Mucosa of gallbladder (tissue), 1 donor: ENCODE results near the gene DIPK1A. TPM values are rescaled to one million over a fixed set of nuclear protein-coding genes. Genes with fewer than 3 reads are reported as not detected.

Experiments
- DNase-seq: peaks from one replicate; pipeline ENCODE4 v3.0.0-alpha.2; 2020; ENCODE audit warnings: low spot score
- total RNA-seq: library from RNA; stranded (reverse); gene quantifications from one replicate; pipeline ENCODE4 v1.2.1, GENCODE V29; 2021
- donor health status: DM: no; HTN: no; CAD: no.

DIPK1A gene
- total RNA-seq, 1 donor from 2014 or later, result 17.8 TPM

- DNase-seq, result no peak
Measured at GRCh38 chr1:92953491-92953890, 7.8 kb downstream of the DIPK1A start.

DNA sequence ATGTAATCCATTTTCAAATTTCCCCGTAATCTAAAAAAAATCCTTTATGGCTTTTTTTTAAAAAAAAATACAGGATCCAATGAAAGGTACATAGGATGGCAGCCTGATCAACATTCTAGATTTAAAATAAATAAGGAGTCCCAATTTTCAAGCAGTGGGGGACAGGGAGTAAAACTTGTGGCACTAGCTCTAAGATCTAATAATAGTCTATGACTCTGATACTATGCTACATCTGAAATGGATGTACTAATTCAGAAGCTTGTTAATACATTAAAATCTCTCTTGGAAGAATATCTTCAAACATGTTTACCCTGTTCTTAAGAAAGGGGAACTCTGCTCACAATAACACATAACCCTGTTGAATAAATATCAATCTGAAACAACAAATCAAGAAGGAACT, 8.5 kb downstream of the DIPK1A start:
- no peak for DNase-seq

DNA sequence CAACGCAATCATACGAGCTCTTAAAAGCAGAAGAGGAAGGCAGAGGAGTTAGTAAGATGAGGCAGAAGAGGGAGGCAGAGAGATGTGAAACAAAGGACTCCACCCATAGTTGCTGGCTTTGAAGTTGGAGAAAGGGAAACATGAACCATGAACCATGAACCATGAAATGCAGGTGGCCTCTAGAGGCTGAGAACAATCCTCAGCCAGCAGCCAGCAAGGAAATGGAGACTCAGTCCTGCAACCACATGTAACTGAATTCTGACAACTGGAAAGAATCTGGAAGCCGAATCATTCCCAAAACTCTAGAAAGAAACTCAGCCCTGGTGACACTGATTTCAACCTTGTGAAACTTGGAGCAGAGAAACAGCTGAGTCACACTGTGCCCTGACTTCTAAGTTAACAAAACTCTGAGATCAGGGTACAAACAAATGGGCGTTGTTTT, 10.1 kb downstream of the DIPK1A start:
- no peak for DNase-seq

- DNase-seq, result no peak
Measured at GRCh38 chr1:92949937-92950817, 11.1 kb downstream of the DIPK1A start.

DNA sequence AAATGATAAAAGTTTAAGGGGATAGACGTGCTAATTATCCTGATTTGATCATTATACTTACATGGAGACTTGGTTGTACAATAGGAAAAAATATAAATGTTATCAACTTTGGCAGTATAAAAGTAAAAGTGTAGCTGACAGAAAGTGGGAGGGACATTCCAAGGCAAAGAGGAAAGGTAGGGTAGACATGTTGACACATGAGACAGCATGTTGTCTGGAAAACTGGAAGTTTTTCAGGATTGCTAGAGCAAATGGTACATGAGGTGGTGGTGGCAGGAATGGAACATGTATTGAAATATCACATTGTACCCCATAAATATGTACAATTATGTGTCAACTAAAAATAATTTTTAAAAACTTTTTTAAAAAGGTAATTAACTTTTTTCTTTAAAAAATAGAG, 13.2 kb downstream of the DIPK1A start:
- no peak for DNase-seq

GRCh38 chr1:92945748-92946270, 15.5 kb downstream of the DIPK1A start:
- DNase-seq, result no peak

DNA sequence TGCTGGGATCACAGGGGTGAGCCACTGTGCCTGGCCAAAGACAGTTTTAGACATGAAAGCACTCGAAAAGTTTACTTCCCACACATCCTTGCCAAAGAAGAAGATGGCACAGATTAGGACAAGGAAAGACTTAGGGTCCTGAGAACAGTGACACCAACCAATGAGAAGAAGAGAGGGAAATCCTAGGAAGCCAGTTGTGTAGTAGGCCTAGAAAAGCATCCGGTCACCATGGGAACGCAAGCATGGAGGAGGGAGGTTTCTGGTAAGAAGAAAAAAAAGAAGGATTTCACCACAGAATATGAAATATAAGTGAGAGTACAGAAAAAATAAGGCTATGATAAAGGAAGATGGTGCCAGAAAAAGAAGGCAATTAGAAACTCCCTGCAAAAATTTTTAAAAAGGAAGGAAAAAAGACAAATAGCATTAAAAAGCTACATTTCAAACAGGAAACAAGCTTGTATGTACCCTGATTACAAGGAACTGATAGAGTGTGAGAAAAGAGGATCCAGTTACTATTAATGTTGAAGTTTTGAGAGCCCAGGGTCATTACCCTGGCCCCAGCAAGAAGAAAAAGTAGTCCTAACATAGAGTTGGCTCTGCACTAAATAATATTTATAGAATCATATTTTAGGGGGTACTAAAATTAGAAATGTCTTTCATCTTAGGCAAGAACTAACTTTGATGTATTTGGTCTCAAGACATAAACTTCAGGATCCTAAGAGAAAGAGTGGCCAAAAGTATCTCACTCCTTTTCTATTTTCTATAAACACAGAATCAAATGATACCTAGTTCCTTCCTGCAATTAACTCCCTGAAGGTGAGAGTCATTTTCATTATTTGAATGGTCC, 16.1 kb downstream of the DIPK1A start:
- DNase-seq, result no peak

DNA sequence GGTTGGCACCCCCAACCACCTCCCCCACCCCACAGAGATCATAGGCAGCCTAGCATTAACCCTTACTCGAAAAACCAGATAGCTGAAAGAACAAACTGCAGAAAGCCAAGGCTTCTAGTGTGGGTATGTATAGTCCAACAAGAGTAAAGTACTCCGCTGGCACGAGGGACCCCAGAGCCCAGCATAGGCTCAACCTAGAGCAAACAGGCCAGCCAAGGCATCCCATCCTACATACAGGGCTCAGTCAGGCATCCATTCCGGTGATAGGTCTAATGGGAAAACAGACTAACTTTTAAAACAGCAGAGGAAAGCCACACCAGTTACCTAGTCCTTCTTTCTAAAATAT, 17.8 kb downstream of the DIPK1A start:
- DNase-seq, result no peak

DNA sequence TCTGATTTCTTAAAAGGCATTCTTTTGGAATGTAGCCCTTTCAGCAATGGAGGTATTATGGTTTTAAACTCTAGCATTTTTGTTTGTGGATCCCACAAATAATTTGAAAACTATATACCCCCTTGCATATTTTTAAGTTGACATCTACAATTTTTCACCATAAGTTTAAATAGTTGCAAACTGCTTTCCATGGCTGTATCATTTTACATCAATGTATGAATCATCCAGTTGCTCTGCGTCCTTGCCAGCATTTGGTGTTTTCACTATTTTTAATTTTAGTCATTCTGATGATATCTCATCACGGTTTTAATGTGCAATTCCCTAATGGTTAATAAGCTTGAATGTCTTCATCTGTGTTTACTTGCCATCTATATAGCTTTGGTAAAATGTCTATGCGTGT, 20.7 kb downstream of the DIPK1A start:
- DNase-seq, result no peak

DNA sequence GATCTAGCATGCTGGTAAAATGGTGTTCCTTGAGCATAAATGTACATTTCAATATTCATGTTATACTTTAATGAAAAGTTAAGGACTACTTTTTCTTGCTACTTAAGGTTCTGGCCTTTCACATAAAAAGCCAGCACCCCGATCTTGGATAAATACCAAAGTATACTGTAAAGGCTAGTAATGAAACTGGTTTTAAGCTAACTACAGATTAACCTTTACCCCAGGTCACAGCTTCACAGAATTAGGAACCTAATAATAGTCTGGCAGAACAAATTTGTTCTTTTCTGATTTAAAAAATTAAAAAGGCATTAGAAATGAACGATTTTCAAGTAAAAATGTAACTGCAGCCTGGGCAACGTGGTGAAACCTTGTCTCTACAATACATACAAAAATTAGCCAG, 23.5 kb downstream of the DIPK1A start:
- DNase-seq, result no peak

- DNase-seq, result no peak
Measured at GRCh38 chr1:92936865-92937264, 24.4 kb downstream of the DIPK1A start.

DNA sequence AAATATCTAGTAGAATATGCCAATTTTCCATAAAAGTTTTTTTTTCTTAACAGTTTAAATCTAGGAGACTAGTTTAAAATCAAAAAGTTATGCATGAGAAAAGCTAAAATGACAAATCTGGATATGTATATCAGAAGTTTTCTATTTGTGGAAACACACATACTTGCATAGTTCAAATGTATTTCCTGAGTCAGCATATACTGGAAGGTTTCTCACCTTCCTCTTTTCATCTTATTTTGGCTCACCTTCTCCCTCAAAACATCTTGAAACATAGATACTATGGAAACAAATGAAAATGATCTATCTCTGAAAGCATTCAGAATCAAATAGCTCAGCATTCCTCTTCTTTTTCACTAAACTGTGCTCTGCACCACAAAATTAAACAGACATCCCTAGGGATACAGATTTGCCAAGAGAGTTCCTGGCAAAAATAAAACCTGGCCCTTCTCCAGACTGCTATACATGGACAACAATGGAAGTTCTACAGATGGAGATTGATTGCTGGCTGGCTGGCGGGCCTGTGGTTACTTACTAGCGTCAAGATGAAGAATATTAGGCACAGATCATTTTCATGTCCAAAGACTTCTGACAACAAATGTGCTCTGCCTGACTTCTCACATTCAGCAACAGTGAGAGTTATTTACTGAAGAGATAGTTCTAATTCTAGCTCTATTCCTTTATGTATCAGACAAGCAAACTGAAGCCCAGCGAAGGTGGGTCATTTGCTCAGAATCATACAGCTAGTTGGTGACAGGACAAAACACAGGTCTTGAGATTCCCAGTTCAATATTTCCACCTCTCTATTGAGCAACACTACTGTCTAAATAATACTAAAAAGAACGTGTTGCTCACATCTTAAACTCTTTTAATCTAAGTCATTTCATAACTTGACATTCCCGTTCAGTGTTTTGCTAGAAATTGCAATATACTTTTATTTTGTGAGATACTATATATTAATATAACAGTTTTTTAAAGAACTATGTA, 26.6 kb downstream of the DIPK1A start:
- DNase-seq, result peak; percentile 65

- DNase-seq, result no peak
Measured at GRCh38 chr1:92933459-92933858, 27.8 kb downstream of the DIPK1A start.

DNA sequence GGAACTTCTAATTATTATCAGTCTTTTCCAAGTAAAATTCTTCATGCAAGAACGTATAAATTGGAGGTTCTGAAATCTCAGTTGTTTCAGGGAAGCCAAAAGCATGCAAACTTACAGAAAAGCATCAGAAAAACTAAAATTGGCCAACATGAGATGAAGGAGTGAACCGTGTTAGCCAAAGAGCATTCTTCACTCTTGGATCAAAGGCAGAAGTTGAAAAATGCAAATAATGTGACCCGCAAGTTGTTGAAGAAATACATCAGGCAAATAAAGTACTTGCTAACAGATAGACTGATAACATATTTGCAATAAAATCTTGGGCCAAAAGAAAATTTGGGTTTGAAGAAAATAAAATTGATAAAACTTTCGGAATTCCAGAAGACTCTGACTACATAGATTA, 29.6 kb downstream of the DIPK1A start:
- no peak for DNase-seq

DNA sequence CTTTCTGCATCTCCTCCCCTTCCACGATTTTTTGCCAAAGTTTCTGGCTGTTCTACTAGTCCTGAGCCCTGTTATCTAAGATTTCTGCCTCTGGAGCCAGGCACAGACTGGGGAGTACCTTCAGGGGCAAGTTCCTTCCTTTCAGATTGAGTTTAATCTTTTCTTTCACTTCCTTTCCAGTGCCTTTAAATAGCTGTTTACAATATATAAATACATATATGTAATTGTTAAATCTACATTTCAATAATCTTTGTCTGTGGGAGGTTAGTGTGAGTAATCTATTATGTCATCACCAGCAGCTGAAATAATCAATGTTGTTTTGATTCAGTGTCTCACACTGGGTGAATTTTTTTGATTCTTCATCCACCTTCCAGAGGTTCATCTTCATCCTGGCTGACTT, 31.8 kb downstream of the DIPK1A start:
- no peak for DNase-seq

GRCh38 chr1:92927870-92928269, 33.4 kb downstream of the DIPK1A start:
- no peak for DNase-seq

DNA sequence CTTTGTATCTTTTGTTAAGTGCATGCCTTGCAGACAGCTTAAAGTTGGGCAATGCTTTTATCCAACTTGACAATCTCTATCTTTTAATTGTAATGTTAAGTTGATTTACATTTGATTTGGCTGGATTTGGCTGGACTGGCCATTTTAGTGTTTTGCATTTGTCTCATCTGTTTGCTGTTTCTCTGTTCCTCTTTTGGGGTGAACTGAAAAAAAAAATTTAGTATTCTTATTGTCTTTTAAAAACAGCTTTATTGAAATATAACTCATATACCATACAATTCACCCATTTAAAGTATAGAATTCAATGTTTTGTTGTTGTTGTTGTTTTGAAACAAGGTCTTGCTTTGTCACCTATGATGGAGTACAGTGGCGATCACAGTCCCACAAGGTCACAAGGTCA, 34.4 kb downstream of the DIPK1A start:
- DNase-seq, result no peak

- DNase-seq, result no peak
Measured at GRCh38 chr1:92924501-92924900, 36.8 kb downstream of the DIPK1A start.

- DNase-seq, result no peak
Measured at GRCh38 chr1:92923664-92924063, 37.6 kb downstream of the DIPK1A start.

GRCh38 chr1:92922356-92923035, 38.8 kb downstream of the DIPK1A start:
- DNase-seq, result no peak
